ENCODE data around the gene MED8.
"Not testable (repeated sequence)": the region's sequence is repeated elsewhere in the genome, so short reads cannot be mapped to it uniquely, and the experiment has no call there.

The MED8 gene

DNA sequence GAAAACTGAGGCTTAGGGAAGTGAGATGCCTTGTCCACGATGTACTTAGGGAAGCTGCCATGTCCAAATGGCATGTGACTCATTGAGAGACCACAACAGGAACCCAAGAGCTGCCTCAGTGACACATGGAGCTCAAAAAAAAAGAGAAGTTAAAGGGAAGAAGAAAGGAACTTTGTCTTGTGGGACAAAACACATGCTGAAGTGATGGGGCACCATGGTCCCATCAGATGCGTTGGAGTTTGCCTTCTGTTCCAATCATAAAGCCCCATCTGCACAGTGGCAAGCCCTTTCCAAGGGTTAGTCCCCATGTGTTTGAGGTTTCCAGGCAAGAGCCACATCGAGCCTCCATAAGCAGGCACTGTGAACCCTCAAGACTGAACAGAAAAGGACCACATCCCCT is 8.0 kb downstream of the MED8 start:
- DNase-seq = no peak

DNA sequence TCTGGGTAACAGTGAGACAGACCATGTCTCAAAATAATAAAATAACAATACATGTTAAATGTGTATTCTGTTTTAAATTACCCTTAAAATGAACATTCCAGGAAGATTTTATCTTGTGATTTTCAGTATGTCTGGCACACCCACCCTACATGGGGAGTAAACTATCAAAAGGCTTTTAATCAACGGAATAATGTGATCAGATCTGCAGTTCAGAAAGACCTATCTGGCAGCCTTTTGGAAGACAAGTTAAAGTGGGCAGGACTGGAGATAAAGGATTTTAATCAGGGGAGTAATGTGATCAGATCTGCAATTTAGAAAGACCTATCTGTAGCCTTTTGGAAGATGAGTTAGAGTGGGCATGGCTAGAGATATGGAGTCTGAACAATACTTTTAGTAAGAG is 10.1 kb downstream of the MED8 start:
- no peak for DNase-seq

DNA sequence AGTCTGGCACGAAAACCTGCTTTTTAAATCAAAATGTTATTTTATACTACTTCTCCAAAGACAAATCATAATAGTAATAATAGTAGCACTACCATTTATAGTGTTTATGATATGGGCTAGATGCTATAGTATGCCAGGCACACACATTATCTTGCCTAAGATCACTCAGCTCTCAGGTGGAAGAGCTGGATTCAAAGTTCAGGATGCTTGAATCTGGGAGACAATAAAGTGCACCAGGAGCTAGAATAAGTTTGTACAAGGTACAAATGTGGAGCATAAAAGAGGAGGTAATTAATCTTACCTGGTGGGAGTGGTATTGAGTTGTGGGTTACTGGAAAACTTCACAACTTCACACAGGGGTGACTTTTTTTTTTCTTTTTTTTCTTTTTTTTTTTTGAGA is 11.8 kb downstream of the MED8 start:
- DNase-seq = no peak

- DNase-seq = no peak
These were observed 12.8 kb downstream of the MED8 start for GRCh38 chr1:43376723-43377235.

DNA sequence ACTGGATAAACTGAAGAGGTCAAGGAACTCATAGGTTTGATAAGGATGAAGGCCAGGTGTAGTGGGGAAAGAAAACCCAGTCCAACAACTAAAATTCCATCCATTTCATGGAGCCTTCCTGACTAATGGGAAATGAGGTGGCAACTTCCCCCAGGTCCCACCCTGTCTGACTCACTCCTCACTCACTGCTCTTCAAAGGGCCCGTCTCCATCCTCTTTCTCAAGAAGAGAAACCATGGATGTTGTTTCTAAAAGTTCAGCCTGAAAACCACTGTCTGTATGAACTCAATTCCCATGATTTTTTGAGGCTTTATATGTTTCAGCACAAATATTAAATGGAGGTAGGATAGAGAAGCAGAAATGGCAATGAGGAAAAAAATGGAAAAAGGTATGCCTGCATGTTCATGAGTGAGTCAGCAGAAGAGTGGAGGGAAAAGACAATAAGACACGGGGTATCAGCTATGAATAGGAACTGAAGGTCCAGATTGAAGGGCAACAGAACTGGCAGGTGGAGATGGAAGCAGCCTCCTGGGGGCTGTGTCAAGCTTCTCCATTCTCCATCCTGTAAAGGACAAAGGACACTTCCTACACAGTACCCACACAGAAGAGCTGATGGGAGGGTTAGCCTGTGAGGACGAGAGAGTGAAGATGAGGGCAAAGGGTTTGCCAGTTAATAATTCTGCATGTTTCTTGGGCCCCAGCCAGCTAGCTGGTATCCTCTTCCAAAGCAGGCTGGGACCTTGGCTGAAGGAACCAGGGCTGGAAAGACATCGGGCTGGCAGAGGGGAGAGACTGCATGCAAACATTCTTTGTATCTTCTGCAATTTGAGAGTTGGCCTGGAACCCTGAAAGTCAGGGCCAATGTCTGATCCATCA is 16.3 kb downstream of the MED8 start:
- DNase-seq = no peak

DNA sequence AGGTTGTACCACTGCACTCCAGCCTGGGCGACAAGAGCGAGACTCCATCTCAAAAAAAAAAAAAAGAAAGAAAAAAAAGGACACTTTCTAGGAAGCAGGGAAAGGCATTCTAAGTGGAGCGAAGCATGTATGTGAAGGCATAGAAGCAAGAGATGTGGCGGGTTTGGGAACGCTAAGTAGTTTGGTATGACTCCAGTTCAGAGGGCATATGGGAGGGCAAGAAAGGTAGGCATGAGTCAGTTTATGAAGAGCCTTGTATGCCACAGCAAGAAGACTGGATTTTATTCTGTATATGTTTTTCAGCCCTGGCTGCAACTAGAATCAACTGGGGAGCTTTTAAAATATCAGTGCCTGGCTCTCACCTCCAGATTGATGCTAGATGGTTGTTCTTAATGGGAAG is 17.4 kb downstream of the MED8 start:
- DNase-seq = no peak

DNA sequence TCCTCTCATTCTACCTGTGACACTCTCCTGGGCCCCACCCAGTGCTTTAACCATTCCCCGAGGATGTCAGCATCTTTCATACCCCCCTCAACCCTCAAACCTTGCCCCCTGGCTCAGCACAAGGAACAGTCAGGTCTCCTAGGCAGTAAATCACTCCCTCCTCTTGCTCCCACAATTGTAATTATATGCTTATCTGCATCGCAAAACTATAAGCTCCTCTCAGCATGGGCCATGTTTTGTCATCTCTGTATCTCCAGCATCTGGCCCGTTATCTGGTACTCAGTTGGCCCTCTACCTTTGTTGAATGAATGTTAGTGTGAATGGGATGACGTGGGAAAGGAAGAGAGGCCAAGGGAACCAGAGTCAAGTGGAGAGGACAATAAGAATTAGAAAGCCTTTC is 19.0 kb downstream of the MED8 start:
- DNase-seq = no peak

GRCh38 chr1:43369779-43370178 is 19.8 kb downstream of the MED8 start:
- DNase-seq = not testable (repeated sequence)

DNA sequence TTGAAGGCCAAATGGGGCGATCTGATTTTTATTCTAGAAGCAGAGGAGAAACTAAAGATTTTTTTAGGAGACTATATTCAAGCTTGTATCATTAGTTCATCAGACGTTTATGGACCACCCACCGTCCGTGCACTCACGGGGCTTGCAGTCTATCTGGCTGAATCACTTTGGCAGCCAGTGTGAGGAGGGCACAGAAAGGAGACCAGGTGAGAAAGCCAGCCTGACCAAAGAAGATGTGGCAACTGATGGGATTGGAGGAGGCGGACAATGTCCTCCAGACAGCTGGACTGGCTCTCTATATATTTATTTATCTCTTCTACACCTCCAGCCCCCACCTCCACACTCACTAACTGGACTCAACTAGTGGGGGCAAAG is 21.0 kb downstream of the MED8 start:
- DNase-seq = no peak

GRCh38 chr1:43367904-43368645 is 21.5 kb downstream of the MED8 start, which contains the start of gene ELOVL1:
Gene ELOVL1 (minus strand): TSS chr1:43368011. CDS start chr1:43365609, 2,402 bp downstream.
- DNase-seq = peak; percentile 42 to 68 (median 54)

DNA sequence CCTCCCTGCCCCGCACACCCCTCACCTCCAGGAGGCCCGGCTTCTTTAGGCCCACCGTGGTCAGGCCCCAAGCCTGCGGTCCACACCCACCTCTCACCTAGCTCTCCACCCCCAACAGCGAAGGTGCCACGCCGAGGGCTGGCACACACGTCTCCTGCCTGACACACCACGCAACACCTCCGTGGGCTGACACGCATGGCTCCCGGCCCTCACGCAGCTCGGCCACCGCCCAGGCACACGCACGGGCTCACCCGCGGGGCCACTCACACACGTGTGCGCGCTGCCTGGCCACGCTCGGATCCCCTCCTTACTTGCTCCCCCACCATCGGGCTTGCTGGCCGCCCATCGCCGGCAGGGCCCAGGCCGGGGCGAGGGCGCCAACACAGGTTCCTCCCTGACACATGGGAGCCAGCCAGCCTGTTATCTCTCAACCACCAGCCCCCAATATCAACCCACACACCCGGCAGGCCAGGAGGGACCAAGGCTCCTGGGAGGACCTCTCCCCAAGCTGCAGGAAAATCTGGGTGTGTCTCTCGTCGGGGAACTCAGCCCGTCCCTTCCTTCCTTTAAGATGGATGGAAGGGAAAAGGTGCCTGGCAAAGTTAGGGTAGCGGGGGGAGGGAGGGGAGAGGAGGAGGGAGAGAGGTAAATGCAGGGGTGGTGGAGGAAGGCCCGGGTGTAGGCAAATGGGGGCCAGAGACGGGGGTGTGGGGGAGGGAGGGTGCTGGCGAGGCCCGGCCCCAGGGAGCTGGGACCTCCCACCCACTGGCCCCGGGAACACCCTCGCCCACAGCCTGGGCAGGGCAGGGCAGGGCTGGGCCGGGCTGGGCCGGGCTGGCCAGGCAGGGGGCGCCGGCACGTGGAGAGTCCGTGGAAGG is 22.3 kb downstream of the MED8 start:
- peak in 1 of 4 experiments; percentile 36 for DNase-seq

DNA sequence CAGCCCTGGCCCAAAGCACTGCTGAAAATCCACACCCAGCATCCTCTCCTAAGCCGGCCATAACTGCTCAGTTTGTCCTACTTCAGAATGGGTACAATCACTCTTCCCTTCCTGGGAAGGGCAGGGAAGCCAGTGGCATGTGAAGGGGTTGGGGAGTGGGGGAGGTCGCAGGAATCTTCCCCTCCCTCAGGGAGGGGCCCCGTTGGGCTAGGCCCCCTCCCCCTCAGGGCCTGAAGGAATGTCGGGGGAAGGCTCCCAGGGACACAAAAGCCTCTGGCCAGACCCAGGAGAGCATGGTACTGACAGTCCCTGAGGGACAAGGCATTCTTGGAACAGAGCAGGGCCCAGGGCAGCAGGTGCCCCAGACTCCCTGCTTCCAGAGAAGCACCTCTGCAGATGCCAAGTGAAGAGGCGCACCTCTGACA is 23.0 kb downstream of the MED8 start:
- DNase-seq = no peak

DNA sequence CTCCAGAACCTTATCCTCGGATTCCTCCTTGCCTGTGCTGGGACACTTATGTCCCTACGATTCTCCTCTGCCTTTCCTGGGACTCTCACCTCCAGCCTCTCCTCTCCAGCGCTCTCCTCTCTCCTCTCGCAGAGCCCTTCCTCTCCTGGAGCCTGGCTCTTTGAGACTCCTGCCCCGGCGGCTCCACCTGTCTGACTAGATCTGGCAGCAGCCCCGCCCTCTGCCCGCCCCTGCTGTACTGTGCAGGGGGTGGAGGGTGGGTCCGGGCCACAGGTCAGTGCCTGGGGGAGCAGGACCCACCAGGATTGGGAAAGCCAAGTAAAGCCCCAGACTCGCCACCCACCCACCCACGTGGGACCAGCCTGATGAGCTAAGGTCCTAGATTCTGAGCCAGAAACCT is 23.4 kb downstream of the MED8 start:
- no peak for DNase-seq

- DNase-seq = no peak
These were observed 23.9 kb downstream of the MED8 start for GRCh38 chr1:43365678-43366077.

- DNase-seq = no peak
These were observed 25.6 kb downstream of the MED8 start for GRCh38 chr1:43363935-43364525.

- no peak for DNase-seq
These were observed 26.2 kb downstream of the MED8 start for GRCh38 chr1:43363283-43363934.

DNA sequence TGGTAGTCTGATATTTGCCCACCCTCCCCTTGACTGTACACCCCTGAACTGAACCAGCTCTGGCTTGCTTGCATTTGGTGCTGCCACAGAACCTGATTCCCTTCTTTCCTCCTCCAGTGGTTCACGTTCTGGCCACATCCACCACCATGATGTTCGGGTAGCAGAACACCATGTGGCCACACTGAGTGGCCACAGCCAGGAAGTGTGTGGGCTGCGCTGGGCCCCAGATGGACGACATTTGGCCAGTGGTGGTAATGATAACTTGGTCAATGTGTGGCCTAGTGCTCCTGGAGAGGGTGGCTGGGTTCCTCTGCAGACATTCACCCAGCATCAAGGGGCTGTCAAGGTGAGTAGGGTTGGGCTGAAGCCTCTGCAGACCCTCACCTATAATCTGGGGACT is 29.0 kb downstream of the MED8 start:
- DNase-seq = no peak

DNA sequence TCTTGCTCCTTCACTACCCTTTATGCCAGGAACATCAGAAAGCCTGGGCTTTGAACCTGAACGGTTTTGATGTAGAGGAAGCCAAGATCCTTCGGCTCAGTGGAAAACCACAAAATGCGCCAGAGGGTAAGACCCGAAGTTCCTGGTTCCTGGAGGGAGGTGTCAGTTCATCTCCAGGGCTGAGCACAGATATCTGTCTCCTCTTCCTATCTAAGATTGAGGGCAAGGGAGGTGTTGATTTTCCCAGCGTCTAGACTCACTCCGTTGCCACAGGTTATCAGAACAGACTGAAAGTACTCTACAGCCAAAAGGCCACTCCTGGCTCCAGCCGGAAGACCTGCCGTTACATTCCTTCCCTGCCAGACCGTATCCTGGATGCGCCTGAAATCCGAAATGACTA is 29.9 kb downstream of the MED8 start:
- DNase-seq = no peak

DNA sequence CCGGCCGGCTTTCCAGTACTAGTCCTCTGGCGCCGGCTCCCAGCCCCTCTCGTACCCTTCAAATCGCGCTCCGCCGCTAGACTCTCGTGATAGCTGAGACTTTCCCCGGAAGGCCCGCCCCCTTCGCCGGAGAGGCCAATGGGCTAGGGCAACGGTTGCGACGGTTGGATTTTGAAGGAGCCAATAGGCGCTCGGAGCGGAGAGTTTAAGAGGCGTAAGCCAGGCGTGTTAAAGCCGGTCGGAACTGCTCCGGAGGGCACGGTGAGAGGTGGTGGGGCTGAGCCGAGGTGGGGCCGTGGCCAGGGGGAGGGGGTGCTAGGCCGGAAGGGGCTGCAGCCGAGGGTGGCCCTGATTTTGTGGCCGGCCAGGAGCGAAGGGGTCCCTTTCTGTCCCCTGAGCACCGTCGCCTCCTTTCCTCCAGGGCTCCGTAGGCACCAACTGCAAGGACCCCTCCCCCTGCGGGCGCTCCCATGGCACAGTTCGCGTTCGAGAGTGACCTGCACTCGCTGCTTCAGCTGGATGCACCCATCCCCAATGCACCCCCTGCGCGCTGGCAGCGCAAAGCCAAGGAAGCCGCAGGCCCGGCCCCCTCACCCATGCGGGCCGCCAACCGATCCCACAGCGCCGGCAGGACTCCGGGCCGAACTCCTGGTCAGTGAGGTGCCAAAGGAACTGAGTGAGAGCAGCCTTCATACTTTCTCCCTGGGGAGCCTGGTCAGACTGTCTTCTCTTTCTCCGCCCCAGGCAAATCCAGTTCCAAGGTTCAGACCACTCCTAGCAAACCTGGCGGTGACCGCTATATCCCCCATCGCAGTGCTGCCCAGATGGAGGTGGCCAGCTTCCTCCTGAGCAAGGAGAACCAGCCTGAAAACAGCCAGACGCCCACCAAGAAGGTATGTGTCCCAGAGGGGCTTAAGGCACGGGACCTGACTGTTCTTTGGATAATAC is 30.6 kb downstream of the MED8 start, which contains the start of gene CDC20:
TSS of gene CDC20 (plus strand) at position 236 of the 948 bp plus-strand sequence. CDS start at position 471, 235 bp downstream.
- DNase-seq = peak; percentile 90 to 96 (median 94)

- DNase-seq = no peak
These were observed 31.4 kb downstream of the MED8 start for GRCh38 chr1:43358121-43358745.
